HepG2 (cell line): Measurements from ENCODE around the gene TTN. TPM values are rescaled to one million over a fixed set of nuclear protein-coding genes. Genes with fewer than 3 reads are reported as not detected.

Source experiments
- ATAC-seq: fragments of 200-7000 bp; cut with Tn5 transposase; 3 replicates; pipeline ENCODE4 v1.9.1; 2020; ENCODE audit warnings: mild to moderate bottlenecking, moderate library complexity
- BruUV-seq: library from RNA; stranded (reverse); fragments of 400-500 nt; replicated peaks from 2 replicates; lab custom pipeline; 2021; lab: Mats Ljungman, UMichigan
- CTCF ChIA-PET: fragments of 300-600 bp; formaldehyde crosslinking; extraction: SDS; loops from one replicate; lab custom pipeline; 2021; ENCODE audit warnings: low total read pairs, inconsistent platforms, low intra/inter-chr PET ratio; lab: Yijun Ruan, JAX
- POLR2A ChIA-PET: fragments of 350-600 bp; sonication (Branson Sonifier 250); formaldehyde crosslinking; loops from one replicate; lab custom pipeline; 2020; ENCODE audit warnings: antibody characterized with exemption, inconsistent platforms; lab: Yijun Ruan, JAX
- DNase-seq: peaks from one replicate; pipeline ENCODE4 v3.0.0-alpha.2; 2015; ENCODE audit warnings: low spot score
- FAIRE-seq: peaks from 3 replicates; lab custom pipeline; 2011; peaks lifted over from hg19 to GRCh38; lab: Jason Lieb, UNC
- H2AFZ ChIP-seq: one replicate; pipeline ENCODE4 v1.6.1; 2011; ENCODE audit warnings: low read length, inconsistent platforms
- H3K27ac ChIP-seq: fragments of 300-600 bp; 3 replicates; pipeline ENCODE4 v1.8.0; 2011; ENCODE audit warnings: mixed run types, mild to moderate bottlenecking, mixed read lengths, low read length, inconsistent platforms; ENCODE audit not compliant: insufficient read depth; ENCODE audit errors: extremely low read length
- H3K27me3 ChIP-seq, 2 experiments: fragments of 200-600 bp in 1 of 2; 2 replicates in 1 of 2; 3 replicates in 1 of 2; pipeline versions ENCODE4 v1.6.0 to v1.8.0; 2011; ENCODE audit warnings: low read length in 2 of 2, mild to moderate bottlenecking in 2 of 2, moderate library complexity in 2 of 2, inconsistent platforms in 1 of 2; ENCODE audit not compliant: insufficient read depth in 2 of 2, control insufficient read depth in 1 of 2
- H3K36me3 ChIP-seq, 2 experiments: fragments of 200-600 bp in 1 of 2; replicated peaks in 1 of 2; 2 replicates in 1 of 2; 3 replicates in 1 of 2; pipeline versions ENCODE4 v1.5.1 to v1.8.0; 2011; ENCODE audit warnings: low read length in 2 of 2, inconsistent platforms in 1 of 2; ENCODE audit not compliant: insufficient read depth in 2 of 2, control insufficient read depth in 1 of 2
- H3K4me1 ChIP-seq: 2 replicates; pipeline ENCODE4 v1.5.1; 2012; ENCODE audit warnings: low read length, inconsistent platforms; ENCODE audit not compliant: insufficient read depth
- H3K4me2 ChIP-seq: 2 replicates; pipeline ENCODE4 v1.6.0; 2011; ENCODE audit warnings: low read depth, low read length, inconsistent platforms
- H3K4me3 ChIP-seq, 3 experiments: fragments of 200-600 bp in 1 of 3; sonication (generic), shearing (Covaris generic) in 1 of 3; replicated peaks in 1 of 3; 2 replicates each; pipeline ENCODE4 v1.5.1; 2011 to 2016; ENCODE audit warnings: low read length in 3 of 3, inconsistent platforms in 2 of 3, low read depth in 2 of 3, mild to moderate bottlenecking in 2 of 3, control low read depth in 1 of 3, mixed read lengths in 1 of 3; ENCODE audit not compliant: insufficient read depth in 1 of 3
- H3K79me2 ChIP-seq: one replicate; pipeline ENCODE4 v1.6.1; 2011; ENCODE audit warnings: low read length, inconsistent platforms; ENCODE audit not compliant: insufficient read depth
- H3K9ac ChIP-seq: 2 replicates; pipeline ENCODE4 v1.6.0; 2011; ENCODE audit warnings: mild to moderate bottlenecking, low read depth, low read length, inconsistent platforms; ENCODE audit not compliant: insufficient read depth
- H3K9me3 ChIP-seq: 2 replicates; pipeline ENCODE4 v1.5.1; 2012; ENCODE audit warnings: mild to moderate bottlenecking, low read length
- H4K20me1 ChIP-seq: 2 replicates; pipeline ENCODE4 v1.6.0; 2011; ENCODE audit warnings: inconsistent platforms, mild to moderate bottlenecking, low read length, moderate library complexity; ENCODE audit not compliant: insufficient read depth
- ARHGAP35 ChIP-seq: sonication (generic); formaldehyde crosslinking; IDR thresholded peaks from 2 replicates; pipeline ENCODE4 v1.9.0; 2022; ENCODE audit warnings: mild to moderate bottlenecking, inconsistent platforms, moderate library complexity, missing genetic modification reagents, borderline replicate concordance
- BHLHE40 ChIP-seq: IDR thresholded peaks from 2 replicates; pipeline ENCODE4 v1.6.1; 2011; ENCODE audit warnings: low read length, improper control_type of control experiment
- FOXM1 ChIP-seq: sonication (generic); formaldehyde crosslinking; IDR thresholded peaks from 2 replicates; pipeline ENCODE4 v1.5.0; 2020; ENCODE audit warnings: missing genetic modification reagents
- MEIS1 ChIP-seq: sonication (generic); formaldehyde crosslinking; IDR thresholded peaks from 2 replicates; pipeline ENCODE4 v1.9.0; 2021; ENCODE audit warnings: mild to moderate bottlenecking, missing genetic modification reagents, moderate library complexity, borderline replicate concordance
- POLR2AphosphoS2 ChIP-seq: IDR thresholded peaks from 2 replicates; pipeline ENCODE4 v1.6.1; 2011; ENCODE audit warnings: low read depth, low read length, improper control_type of control experiment
- SALL2 ChIP-seq: sonication (generic); formaldehyde crosslinking; IDR thresholded peaks from 2 replicates; pipeline ENCODE4 v1.8.1; 2023; ENCODE audit warnings: mild to moderate bottlenecking, missing genetic modification reagents, inconsistent platforms
- SAP130 ChIP-seq: IDR thresholded peaks from 2 replicates; pipeline ENCODE4 v1.6.1; 2016; ENCODE audit warnings: low read depth
- SMC3 ChIP-seq: IDR thresholded peaks from 2 replicates; pipeline ENCODE4 v1.6.1; 2011; ENCODE audit warnings: low read length, improper control_type of control experiment
- TEAD2 ChIP-seq: sonication (generic); formaldehyde crosslinking; IDR thresholded peaks from 2 replicates; pipeline ENCODE4 v1.9.0; 2021; ENCODE audit warnings: missing genetic modification reagents
- ZFX ChIP-seq: sonication (generic); formaldehyde crosslinking; IDR thresholded peaks from 2 replicates; pipeline ENCODE4 v1.4.0; 2020; ENCODE audit warnings: mild to moderate bottlenecking, low read depth, missing genetic modification reagents, moderate library complexity
- ZNF629 ChIP-seq: sonication (generic); formaldehyde crosslinking; conservative IDR thresholded peaks from 2 replicates; pipeline ENCODE4 v1.5.0; 2020; ENCODE audit warnings: missing genetic modification reagents
- ZNF772 ChIP-seq: sonication (generic); formaldehyde crosslinking; IDR thresholded peaks from 2 replicates; pipeline ENCODE4 v1.5.0; 2020; ENCODE audit warnings: mild to moderate bottlenecking, missing genetic modification reagents
- WGBS: methylation state at CpG from one replicate; pipeline ENCODE4 v1.1.6; 2017; ENCODE audit warnings: low lambda C conversion rate; 5-methylcytosine and 5-hydroxymethylcytosine counted together
- in situ Hi-C: cut with HindIII; loops from 2 replicates; pipeline ENCODE4 v1.10.0; 2017; ENCODE audit warnings: low pct_unique_long_range_greater_than_20kb; ENCODE audit not compliant: extremely low pct_ligation_motif_present
- intact Hi-C: fragments of 100-400 bp; cut with micrococcal nuclease; formaldehyde crosslinking; loops from one replicate; pipeline ENCODE4 v1.10.0; 2022; ENCODE audit not compliant: unreplicated experiment
- polyA plus RNA-seq, 8 experiments: library from polyadenylated mRNA; depleted of rRNA in 3 of 8; stranded (reverse) in 7 of 8; unstranded in 1 of 8; fragments of >200 nt; fragmentation: Illumina TruSeq in 4 of 8; extraction: Trizol in 4 of 8; gene quantifications; 2 replicates each; pipeline versions ENCODE4 v1.2.1 to v1.2.3, GENCODE V29; 2011 to 2016; ENCODE audit warnings: low read depth in 4 of 8, missing spikeins in 1 of 8, mixed read lengths in 1 of 8; ENCODE audit not compliant: insufficient read depth in 1 of 8
- total RNA-seq, 5 experiments: library from RNA; depleted of rRNA; stranded (reverse); fragments of >200 nt; fragmentation: Illumina TruSeq; extraction: Trizol; gene quantifications; 2 replicates each; pipeline ENCODE4 v1.2.3, GENCODE V29; 2016; ENCODE audit warnings: low read depth in 1 of 5
- TF ChIP-seq, protein P1 (sequence below): sonication (generic); formaldehyde crosslinking; IDR thresholded peaks from 2 replicates; pipeline ENCODE4 v1.4.0; 2020; ENCODE audit warnings: missing genetic modification reagents
- TF ChIP-seq, protein P2 (sequence below): sonication (generic); formaldehyde crosslinking; IDR thresholded peaks from 2 replicates; pipeline ENCODE4 v1.8.0; 2022; ENCODE audit warnings: missing genetic modification reagents, low read depth, mild to moderate bottlenecking, borderline replicate concordance

The TTN gene
- total and polyA plus RNA-seq, 2 of the 13 experiments (the other 11 are each of a cell fraction or from before 2014, with no cell fraction given), result under 0.01 TPM

DNA sequence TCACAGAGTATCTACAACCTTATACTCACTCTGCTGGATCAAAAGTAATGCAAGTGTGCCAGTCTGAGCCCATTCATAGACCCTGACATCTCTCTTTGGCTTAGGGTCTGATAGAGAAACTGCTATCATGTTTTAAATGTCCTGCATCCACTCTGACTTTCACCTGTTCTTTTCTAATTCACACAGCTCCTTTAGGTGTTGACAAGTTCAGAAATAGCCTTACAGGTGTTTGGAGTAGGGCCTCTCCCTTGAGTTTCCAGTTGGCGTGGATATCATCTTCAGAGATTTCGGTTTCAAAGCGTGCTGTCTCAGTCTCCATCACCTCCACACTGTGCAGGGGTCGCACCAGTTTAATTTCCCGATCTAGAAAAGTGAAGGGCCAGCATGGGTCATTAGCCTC lies 176.6 kb downstream of the TTN start:
- CTCF ChIA-PET, result no interaction called here
- DNase-seq, result no peak
- ATAC-seq, result no peak
- Histone ChIP-seq H3K4me3 (no peak overlapping the region), H3K27ac (no peak overlapping the region), H3K4me2 (no peak overlapping the region)
- POLR2A ChIA-PET, result no interaction called here
- BruUV-seq, result no TSS peak
- FAIRE-seq, result no peak
- TF ChIP-seq POLR2AphosphoS2 (no peak), FOXM1 (CRISPR knock-in tag) (no peak), SAP130 (no peak), ZFX (CRISPR knock-in tag) (no peak), MEIS1 (CRISPR knock-in tag) (no peak), ARHGAP35 (CRISPR knock-in tag) (no peak), TEAD2 (CRISPR knock-in tag) (no peak), SMC3 (no peak), SALL2 (CRISPR knock-in tag) (no peak), BHLHE40 (no peak), ZNF772 (CRISPR knock-in tag) (no peak), ZNF629 (no peak)
- TF ChIP-seq, protein P1, sequence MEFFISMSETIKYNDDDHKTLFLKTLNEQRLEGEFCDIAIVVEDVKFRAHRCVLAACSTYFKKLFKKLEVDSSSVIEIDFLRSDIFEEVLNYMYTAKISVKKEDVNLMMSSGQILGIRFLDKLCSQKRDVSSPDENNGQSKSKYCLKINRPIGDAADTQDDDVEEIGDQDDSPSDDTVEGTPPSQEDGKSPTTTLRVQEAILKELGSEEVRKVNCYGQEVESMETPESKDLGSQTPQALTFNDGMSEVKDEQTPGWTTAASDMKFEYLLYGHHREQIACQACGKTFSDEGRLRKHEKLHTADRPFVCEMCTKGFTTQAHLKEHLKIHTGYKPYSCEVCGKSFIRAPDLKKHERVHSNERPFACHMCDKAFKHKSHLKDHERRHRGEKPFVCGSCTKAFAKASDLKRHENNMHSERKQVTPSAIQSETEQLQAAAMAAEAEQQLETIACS (CRISPR knock-in tag), result no peak
- TF ChIP-seq, protein P2, sequence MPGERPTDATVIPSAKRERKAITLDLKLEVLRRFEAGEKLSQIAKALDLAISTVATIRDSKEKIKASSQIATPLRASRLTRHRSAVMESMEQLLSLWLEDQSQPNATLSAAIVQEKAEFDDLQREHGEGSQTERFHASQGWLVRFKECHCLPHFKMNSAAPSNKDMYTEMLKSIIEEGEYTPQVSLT (CRISPR knock-in tag), result no peak
- TF ChIP-seq, all 625 proteins: peak for 0
- Histone ChIP-seq H3K9ac (no peak overlapping the region), H3K36me3 (no peaks in the 10 kb centered on the region), H3K4me1 (no peaks in the 10 kb centered on the region), H3K9me3 (no peaks in the 10 kb centered on the region), H4K20me1 (no peaks in the 10 kb centered on the region), H3K27me3 (no peaks in the 10 kb centered on the region; a peak in 1 of 5 replicates), H3K79me2 (no peaks in the 10 kb centered on the region), H2AFZ (no peak overlapping the region)
- 20% methylated on average over 5 of the region's 5 CpGs for WGBS
- intact Hi-C loops (no loop called here), in situ Hi-C loops (no loop called here)
